BE2C (cell line): ENCODE results near the gene CD6.

ENCODE experiments used
- DNase-seq: peaks from one replicate; pipeline ENCODE4 v3.0.0-alpha.2; 2020
- H3K27me3 ChIP-seq: fragments of 250-450 bp; sonication (Bioruptor Pico); 2 replicates; pipeline ENCODE4 v1.5.1; 2020; ENCODE audit warnings: mild to moderate bottlenecking
- H3K36me3 ChIP-seq: fragments of 250-450 bp; sonication (Bioruptor Pico); 2 replicates; pipeline ENCODE4 v1.5.1; 2020; ENCODE audit warnings: mild to moderate bottlenecking
- H3K4me1 ChIP-seq: fragments of 250-450 bp; sonication (Bioruptor Pico); 2 replicates; pipeline ENCODE4 v1.5.1; 2020
- H3K4me3 ChIP-seq: 2 replicates; pipeline ENCODE4 v1.5.1; 2011; ENCODE audit warnings: low read depth, low read length
- H3K9me3 ChIP-seq: fragments of 250-450 bp; sonication (Bioruptor Pico); 2 replicates; pipeline ENCODE4 v1.5.1; 2020
- CTCF ChIP-seq: IDR thresholded peaks from 2 replicates; pipeline ENCODE4 v1.5.1; 2012; ENCODE audit warnings: mild to moderate bottlenecking, low read depth, low read length

CD6 gene

DNA sequence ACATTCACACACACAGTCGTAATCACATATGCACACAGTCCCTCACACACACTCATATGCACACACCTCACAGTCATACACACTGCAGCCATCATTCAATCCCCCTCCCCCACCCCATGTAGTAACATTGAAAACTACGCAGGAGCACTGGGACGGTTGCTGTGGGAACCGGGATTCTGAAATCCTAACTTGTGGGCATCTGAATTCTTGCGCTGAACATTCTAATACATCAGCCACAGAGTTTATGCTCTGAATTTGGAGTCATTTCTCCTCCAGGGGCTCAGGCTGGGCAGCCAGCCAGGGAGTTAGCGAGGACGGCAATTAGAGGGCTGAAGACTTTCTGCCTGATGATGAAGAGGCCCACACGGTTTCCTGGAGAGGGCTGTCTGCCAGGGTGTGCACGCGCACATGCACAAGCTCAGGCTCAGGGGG, 32.7 kb downstream of the CD6 start:
- Histone ChIP-seq H3K36me3 (no peaks in the 10 kb centered on the region), H3K27me3 (no peaks in the 10 kb centered on the region), H3K4me3 (no peak overlapping the region), H3K4me1 (no peaks in the 10 kb centered on the region), H3K9me3 (no peaks in the 10 kb centered on the region)
- TF ChIP-seq CTCF, result no peak
- no peak for DNase-seq

DNA sequence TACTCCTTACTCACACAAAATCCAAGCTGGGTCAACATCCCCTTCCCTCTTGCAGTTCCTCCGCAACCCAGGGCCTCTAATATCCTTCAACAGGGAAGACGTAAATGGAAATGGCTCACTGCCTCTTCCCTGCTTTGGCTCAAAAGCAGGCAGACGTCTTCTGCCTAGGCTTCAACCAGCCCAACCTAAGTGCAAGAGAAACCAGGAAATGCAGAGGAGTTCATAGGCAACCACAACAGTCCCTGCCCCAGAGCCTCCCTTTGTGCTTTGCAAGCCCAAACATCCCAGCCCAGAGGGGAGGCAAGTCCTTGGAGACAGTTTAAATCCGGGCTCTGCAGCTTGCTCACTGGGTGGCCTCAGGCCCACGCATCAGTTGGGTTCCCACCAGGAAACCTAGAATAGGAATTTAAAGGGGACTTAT, 33.3 kb downstream of the CD6 start:
- no peak for DNase-seq
- Histone ChIP-seq H3K4me3 (no peak overlapping the region), H3K9me3 (no peaks in the 10 kb centered on the region), H3K36me3 (no peaks in the 10 kb centered on the region), H3K27me3 (no peaks in the 10 kb centered on the region), H3K4me1 (no peaks in the 10 kb centered on the region)
- no peak for TF ChIP-seq CTCF

DNA sequence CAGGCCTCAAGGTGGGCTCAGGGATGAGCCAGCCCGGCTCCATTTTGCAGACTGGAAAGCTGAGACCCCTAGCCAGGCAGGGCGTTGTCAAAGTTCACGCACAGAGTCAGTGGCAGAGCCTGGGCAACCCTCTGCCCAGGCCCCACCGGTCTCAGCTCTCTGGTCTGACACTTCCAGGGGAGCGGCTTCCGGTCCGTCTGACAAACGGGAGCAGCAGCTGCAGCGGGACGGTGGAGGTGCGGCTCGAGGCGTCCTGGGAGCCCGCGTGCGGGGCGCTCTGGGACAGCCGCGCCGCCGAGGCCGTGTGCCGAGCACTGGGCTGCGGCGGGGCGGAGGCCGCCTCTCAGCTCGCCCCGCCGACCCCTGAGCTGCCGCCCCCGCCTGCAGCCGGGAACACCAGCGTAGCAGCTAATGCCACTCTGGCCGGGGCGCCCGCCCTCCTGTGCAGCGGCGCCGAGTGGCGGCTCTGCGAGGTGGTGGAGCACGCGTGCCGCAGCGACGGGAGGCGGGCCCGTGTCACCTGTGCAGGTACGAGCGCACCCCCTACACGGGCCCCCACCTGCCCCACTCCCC, 36.0 kb downstream of the CD6 start:
- no peaks in the 10 kb centered on the region for H3K27me3 ChIP-seq
- no peak for TF ChIP-seq CTCF

GRCh38 chr11:61007956-61008896, 36.7 kb downstream of the CD6 start:
- H3K4me1 ChIP-seq, result no peaks in the 10 kb centered on the region
- no peak for DNase-seq
- H3K4me3 ChIP-seq, result no peak overlapping the region
- no peaks in the 10 kb centered on the region for H3K9me3 ChIP-seq
- H3K27me3 ChIP-seq, result no peaks in the 10 kb centered on the region
- no peak for TF ChIP-seq CTCF
- H3K36me3 ChIP-seq, result no peaks in the 10 kb centered on the region

More for the DNA sequence above, 36.0 kb downstream of the CD6 start:
- H3K9me3 ChIP-seq, result no peaks in the 10 kb centered on the region
- no peaks in the 10 kb centered on the region for H3K4me1 ChIP-seq
- no peak overlapping the region for H3K4me3 ChIP-seq
- no peak for DNase-seq
- H3K36me3 ChIP-seq, result no peaks in the 10 kb centered on the region

DNA sequence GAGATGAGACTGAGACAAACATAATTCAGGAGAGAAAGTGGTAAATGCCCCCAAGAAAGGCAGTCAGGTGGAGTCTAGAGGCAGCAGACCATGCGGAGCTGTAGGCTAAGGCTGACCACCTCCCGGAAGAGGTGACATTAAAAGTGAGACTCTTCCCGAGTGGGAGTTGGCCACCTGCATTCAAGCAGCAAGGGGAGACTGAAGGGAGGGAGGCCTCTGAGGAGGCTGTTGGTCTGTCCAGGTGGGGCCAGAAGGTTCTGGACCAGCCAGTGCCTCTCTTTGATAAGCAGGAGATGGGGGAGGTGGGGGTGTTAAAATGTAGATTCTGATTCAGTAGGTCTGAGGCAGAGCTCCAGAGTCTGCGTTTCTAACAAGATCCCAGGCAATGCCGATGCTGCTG, 37.5 kb downstream of the CD6 start:
- Histone ChIP-seq H3K4me1 (no peaks in the 10 kb centered on the region), H3K4me3 (no peak overlapping the region), H3K27me3 (no peaks in the 10 kb centered on the region), H3K9me3 (no peaks in the 10 kb centered on the region), H3K36me3 (no peaks in the 10 kb centered on the region)
- no peak for DNase-seq
- TF ChIP-seq CTCF, result no peak
